Kidney epithelial cell (primary cell): ENCODE data around the gene SMARCA2. TPM values are rescaled to one million over a fixed set of nuclear protein-coding genes. Genes with fewer than 3 reads are reported as not detected.

ENCODE experiments used
- DNase-seq: peaks from one replicate; pipeline ENCODE4 v3.0.0-alpha.2; 2010; ENCODE audit warnings: low read depth
- H3K27me3 ChIP-seq: 2 replicates; pipeline ENCODE4 v1.6.0; 2011; ENCODE audit warnings: low read length; ENCODE audit not compliant: control insufficient read depth, insufficient read depth
- H3K36me3 ChIP-seq: 2 replicates; pipeline ENCODE4 v1.5.1; 2011; ENCODE audit warnings: low read length; ENCODE audit not compliant: control insufficient read depth, insufficient read depth
- H3K4me3 ChIP-seq: 2 replicates; pipeline ENCODE4 v1.5.1; 2011; ENCODE audit warnings: low read depth, mild to moderate bottlenecking, control low read depth, low read length
- CTCF ChIP-seq: IDR thresholded peaks from 2 replicates; pipeline ENCODE4 v1.5.1; 2011; ENCODE audit warnings: mild to moderate bottlenecking, moderate library complexity, low read length, control low read depth, inconsistent platforms; ENCODE audit not compliant: insufficient read depth, poor library complexity, severe bottlenecking
- total RNA-seq: library from RNA; depleted of rRNA; stranded (reverse); fragments of >200 nt; gene quantifications from 2 replicates; pipeline ENCODE4 v1.2.3, GENCODE V29; 2015

Gene SMARCA2
- total RNA-seq, 1 donor from 2014 or later, result 34.3 TPM

DNA sequence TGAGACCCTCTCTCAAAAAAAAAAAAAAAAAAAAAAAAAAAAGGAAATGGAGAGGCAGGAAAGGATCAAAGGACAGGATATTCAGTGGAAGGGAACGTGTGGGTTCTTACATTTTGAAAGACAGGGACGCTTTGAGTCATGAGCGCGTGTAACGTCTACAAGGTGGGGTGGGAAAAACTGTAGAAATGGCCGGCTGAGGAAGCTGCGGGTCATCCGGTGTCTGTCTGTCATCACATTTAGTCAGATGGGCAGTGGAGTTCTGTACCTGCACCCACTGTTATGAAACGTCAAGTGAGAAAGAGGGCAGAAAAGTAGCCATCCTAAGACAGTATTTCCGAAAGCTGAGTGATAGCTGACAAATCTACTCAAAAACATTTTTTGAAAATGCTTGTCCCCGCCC lies 159.8 kb downstream of the SMARCA2 start:
- no peaks in the 10 kb centered on the region for H3K36me3 ChIP-seq
- no peak for DNase-seq

GRCh38 chr9:2177121-2177520 lies 162.0 kb downstream of the SMARCA2 start:
- DNase-seq, result no peak
- Histone ChIP-seq H3K36me3 (peaks cover 1% of the 10 kb centered on the region), H3K4me3 (no peak overlapping the region), H3K27me3 (no peaks in the 10 kb centered on the region)
- no peak for TF ChIP-seq CTCF

More for the DNA sequence above, 159.8 kb downstream of the SMARCA2 start:
- Histone ChIP-seq H3K4me3 (no peak overlapping the region), H3K27me3 (no peaks in the 10 kb centered on the region)
- TF ChIP-seq CTCF, result no peak

DNA sequence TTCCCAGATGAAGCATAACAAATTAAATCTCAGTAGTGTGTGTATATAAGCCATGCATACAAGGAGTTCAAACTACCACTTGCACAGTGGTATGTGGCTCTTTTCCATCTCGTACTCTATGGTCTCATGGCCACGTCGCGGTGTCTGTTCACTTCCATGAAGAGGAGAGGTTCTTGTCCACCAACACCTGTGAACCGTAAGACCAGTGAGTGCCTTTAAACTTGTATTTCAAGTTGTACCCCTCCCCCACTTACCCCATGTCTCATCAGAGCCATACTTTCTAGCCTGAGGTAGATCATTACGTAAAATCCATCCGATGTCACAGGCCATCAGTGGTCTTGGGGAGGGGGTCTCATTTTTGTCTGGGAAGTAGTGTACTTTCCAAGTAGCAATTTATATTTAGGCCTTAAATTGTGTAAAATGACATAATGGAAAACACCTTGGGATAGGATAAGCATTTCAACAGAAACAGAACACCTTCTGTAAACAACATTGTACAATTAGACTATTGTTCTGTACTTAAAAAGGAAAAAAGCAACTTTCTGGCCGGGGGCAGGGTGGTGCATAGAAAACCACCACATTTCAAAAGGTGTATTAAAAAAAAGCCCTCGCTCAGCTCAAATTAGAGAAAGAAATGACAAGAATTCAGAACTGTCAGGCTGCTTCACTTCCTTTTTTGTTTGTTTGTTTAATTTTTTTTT lies 163.0 kb downstream of the SMARCA2 start:
- DNase-seq, result no peak
- H3K4me3 ChIP-seq, result no peak overlapping the region
- H3K36me3 ChIP-seq, result peaks cover 1% of the 10 kb centered on the region
- no peak for TF ChIP-seq CTCF
- no peaks in the 10 kb centered on the region for H3K27me3 ChIP-seq

GRCh38 chr9:2179567-2179966 lies 164.4 kb downstream of the SMARCA2 start:
- Histone ChIP-seq H3K36me3 (peaks cover 1% of the 10 kb centered on the region), H3K27me3 (no peaks in the 10 kb centered on the region), H3K4me3 (no peak overlapping the region)
- DNase-seq, result no peak
- no peak for TF ChIP-seq CTCF

- TF ChIP-seq CTCF, result no peak
- no peak for DNase-seq
- H3K4me3 ChIP-seq, result no peak overlapping the region
- no peaks in the 10 kb centered on the region for H3K27me3 ChIP-seq
- H3K36me3 ChIP-seq, result peaks cover 1% of the 10 kb centered on the region
These were observed 165.0 kb downstream of the SMARCA2 start for GRCh38 chr9:2180154-2180553.

DNA sequence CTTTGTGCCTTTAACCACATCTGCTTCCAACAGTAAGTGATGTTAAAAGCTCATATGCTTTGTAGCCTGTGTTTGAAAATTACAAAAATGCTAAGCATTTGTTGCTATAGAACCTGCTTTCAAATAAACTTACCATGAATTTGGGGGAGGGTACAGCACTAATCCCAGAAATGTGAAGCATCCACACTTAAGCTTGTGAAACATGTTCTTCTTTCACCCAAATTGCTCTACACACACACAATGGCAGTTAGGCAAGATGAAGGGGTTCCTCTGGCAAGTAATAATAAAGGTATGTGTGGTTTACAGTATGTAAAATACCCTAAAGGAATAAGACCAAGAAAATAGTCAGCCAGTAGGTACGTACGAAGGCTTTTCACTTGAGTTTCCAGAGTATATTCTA lies 165.6 kb downstream of the SMARCA2 start:
- Histone ChIP-seq H3K27me3 (no peaks in the 10 kb centered on the region), H3K36me3 (peaks cover 1% of the 10 kb centered on the region), H3K4me3 (no peak overlapping the region)
- TF ChIP-seq CTCF, result no peak
- DNase-seq, result no peak
